ENCODE measurements around the gene RALB. TPM values are rescaled to one million over a fixed set of nuclear protein-coding genes. Genes with fewer than 3 reads are reported as not detected.
"Not testable (repeated sequence)": the region's sequence is repeated elsewhere in the genome, so short reads cannot be mapped to it uniquely, and the experiment has no call there.

Gene RALB
- total RNA-seq, 1 experiment from 2014 or later = 59.4 TPM

- Histone ChIP-seq H3K36me3 (ENCODE audit: control insufficient read depth, insufficient read depth, low read length) (no peaks in the 10 kb centered on the region), H3K4me1 (no peaks in the 10 kb centered on the region), H3K4me3 (ENCODE audit: low read depth, low read length) (no peak overlapping the region), H3K9me3 (no peaks in the 10 kb centered on the region), H3K27me3 (replicated peaks; ENCODE audit: control insufficient read depth, insufficient read depth, low read length) (no peaks in the 10 kb centered on the region)
- TF ChIP-seq CTCF (IDR thresholded peaks at IDR 0.05; ENCODE audit: insufficient read depth in 1 of 2, low read depth in 1 of 2, low read length in 1 of 2, severe bottlenecking in 1 of 2, unreplicated experiment in 1 of 2) = no peak
- POLR2A ChIA-PET = no interaction called here
- H3K27ac Mint-ChIP-seq (ENCODE audit: unreplicated experiment) = no peak overlapping the region
- CTCF ChIA-PET = no interaction called here
- H3K9me3 Mint-ChIP-seq (ENCODE audit: unreplicated experiment) = no peaks in the 10 kb centered on the region
- no peak overlapping the region for H3K4me3 Mint-ChIP-seq (ENCODE audit: unreplicated experiment)
- no peaks in the 10 kb centered on the region for H3K27me3 Mint-ChIP-seq (ENCODE audit: insufficient read depth, unreplicated experiment)
- no peak for DNase-seq
- intact Hi-C loops (cut with micrococcal nuclease; ENCODE audit: unreplicated experiment) = no loop called here
- peaks cover 6% of the 10 kb centered on the region for H3K36me3 Mint-ChIP-seq (ENCODE audit: insufficient read depth, unreplicated experiment)
- H3K4me1 Mint-ChIP-seq (ENCODE audit: low read depth, unreplicated experiment) = peaks cover 7% of the 10 kb centered on the region
- no TSS peak for BruUV-seq (replicated peaks)
Observed at GRCh38 chr2:120319686-120320317, 67.2 kb downstream of the RALB start.

GRCh38 chr2:120320318-120320851 is 67.7 kb downstream of the RALB start:
- no peaks in the 10 kb centered on the region for H3K27me3 Mint-ChIP-seq (ENCODE audit: insufficient read depth, unreplicated experiment)
- no peak overlapping the region for H3K27ac Mint-ChIP-seq (ENCODE audit: unreplicated experiment)

GRCh38 chr2:120320887-120321556 is 68.4 kb downstream of the RALB start:
- H3K4me3 ChIP-seq (ENCODE audit: low read depth, low read length); H3K4me1 Mint-ChIP-seq (ENCODE audit: low read depth, unreplicated experiment); H3K4me1 ChIP-seq; H3K9me3 Mint-ChIP-seq (ENCODE audit: unreplicated experiment); BruUV-seq (replicated peaks); H3K27me3 ChIP-seq (replicated peaks; ENCODE audit: control insufficient read depth, insufficient read depth, low read length); H3K4me3 Mint-ChIP-seq (ENCODE audit: unreplicated experiment); H3K36me3 ChIP-seq (ENCODE audit: control insufficient read depth, insufficient read depth, low read length); H3K27me3 Mint-ChIP-seq (ENCODE audit: insufficient read depth, unreplicated experiment); POLR2A ChIA-PET; H3K9me3 ChIP-seq; H3K36me3 Mint-ChIP-seq (ENCODE audit: insufficient read depth, unreplicated experiment); H3K27ac Mint-ChIP-seq (ENCODE audit: unreplicated experiment); intact Hi-C loops (cut with micrococcal nuclease; ENCODE audit: unreplicated experiment); DNase-seq: not testable (repeated sequence)
- CTCF ChIA-PET = interaction anchor here (0.7 kb wide), 1 partner anchor 25 kb away, joined by 4 read pairs; no protein-coding TSS in a partner anchor

More at GRCh38 chr2:120320318-120320851, 67.7 kb downstream of the RALB start:
- ChIA-PET POLR2A (no interaction called here), CTCF (interaction anchor here (0.7 kb wide), 1 partner anchor 25 kb away, joined by 4 read pairs; no protein-coding TSS in a partner anchor)
- Mint-ChIP-seq H3K4me1 (ENCODE audit: low read depth, unreplicated experiment) (peaks cover 7% of the 10 kb centered on the region), H3K36me3 (ENCODE audit: insufficient read depth, unreplicated experiment) (peaks cover 6% of the 10 kb centered on the region), H3K4me3 (ENCODE audit: unreplicated experiment) (no peak overlapping the region), H3K9me3 (ENCODE audit: unreplicated experiment) (no peaks in the 10 kb centered on the region)
- no peak overlapping the region for H3K4me3 ChIP-seq (ENCODE audit: low read depth, low read length)
- intact Hi-C loops (cut with micrococcal nuclease; ENCODE audit: unreplicated experiment) = no loop called here
- TF ChIP-seq CTCF (IDR thresholded peaks at IDR 0.05; ENCODE audit: insufficient read depth in 1 of 2, low read depth in 1 of 2, low read length in 1 of 2, severe bottlenecking in 1 of 2, unreplicated experiment in 1 of 2) = no peak
- DNase-seq = no peak
- no peaks in the 10 kb centered on the region for H3K9me3 ChIP-seq
- no TSS peak for BruUV-seq (replicated peaks)
- H3K4me1 ChIP-seq = no peaks in the 10 kb centered on the region
- no peaks in the 10 kb centered on the region for H3K36me3 ChIP-seq (ENCODE audit: control insufficient read depth, insufficient read depth, low read length)
- H3K27me3 ChIP-seq (replicated peaks; ENCODE audit: control insufficient read depth, insufficient read depth, low read length) = no peaks in the 10 kb centered on the region
